HUDEP-2 (cell line): ENCODE measurements around the gene AQP6.
"Not testable (repeated sequence)": the region's sequence is repeated elsewhere in the genome, so short reads cannot be mapped to it uniquely, and the experiment has no call there.

Source experiments
- DNase-seq, 76 experiments: peaks; one replicate each; lab custom pipeline; 2025; ENCODE audit not compliant: unreplicated experiment in 76 of 76; lab: John Stamatoyannopoulos, UW

AQP6 gene

GRCh38 chr12:49969027-49969426 is 3.7 kb upstream of the AQP6 start:
- no peak for DNase-seq

DNA sequence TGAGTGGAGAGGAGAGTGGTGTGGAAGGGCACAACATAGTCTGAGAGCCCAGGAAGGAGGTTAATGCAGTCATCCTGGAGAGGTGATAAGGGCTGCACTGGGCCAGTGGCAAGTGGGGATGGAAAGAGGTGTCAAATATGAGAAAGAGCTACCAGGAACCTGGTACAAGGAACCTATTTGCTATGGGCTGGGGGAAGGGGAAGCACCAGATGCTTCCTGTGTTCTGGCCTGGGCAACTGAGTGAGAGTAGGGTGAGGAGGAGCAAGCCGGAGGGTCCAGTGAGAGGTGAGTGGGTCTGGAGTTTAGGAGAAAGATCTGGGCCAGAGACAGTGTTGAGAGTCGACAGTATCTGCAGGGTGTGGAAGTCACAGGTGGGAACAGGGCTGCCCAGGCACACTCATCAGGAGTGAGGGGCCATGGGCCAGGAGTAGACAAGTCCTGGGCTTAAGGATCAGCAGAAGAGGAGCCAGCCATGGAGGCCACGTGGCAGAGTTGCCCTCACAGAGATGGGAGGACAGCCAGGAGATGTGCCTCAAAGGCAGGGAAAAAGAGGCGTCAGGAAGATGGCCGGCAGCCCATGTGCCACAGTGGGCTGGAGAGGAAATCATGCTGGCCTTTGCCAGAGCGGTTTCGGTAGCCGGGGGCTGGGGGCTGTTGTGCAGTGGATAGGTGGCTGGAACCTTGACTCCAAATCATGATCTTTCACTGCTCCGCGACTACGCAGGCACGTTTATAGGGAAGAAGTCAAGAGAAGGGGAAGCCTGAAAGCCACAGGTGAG is 2.9 kb upstream of the AQP6 start:
- DNase-seq = no peak

DNA sequence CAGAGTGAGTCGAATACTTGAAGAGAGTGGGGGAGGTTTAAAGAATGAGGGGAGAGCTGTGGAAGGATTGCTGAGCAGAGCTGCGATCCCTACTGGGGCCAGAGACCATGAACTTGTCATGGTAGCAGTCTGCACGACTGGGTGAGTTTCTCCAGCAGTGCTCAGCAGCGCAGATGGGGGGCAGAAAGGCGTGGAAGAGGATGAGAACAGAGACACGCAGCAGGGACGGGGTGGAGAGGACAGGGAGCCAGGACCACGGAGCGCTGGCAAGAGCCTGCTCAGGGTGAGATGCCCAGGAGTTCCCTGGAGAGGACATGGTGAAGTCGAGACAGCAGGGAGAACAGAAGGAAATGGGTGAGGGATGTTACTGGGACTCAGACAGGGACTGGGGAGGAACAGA is 2.1 kb upstream of the AQP6 start:
- no peak for DNase-seq

DNA sequence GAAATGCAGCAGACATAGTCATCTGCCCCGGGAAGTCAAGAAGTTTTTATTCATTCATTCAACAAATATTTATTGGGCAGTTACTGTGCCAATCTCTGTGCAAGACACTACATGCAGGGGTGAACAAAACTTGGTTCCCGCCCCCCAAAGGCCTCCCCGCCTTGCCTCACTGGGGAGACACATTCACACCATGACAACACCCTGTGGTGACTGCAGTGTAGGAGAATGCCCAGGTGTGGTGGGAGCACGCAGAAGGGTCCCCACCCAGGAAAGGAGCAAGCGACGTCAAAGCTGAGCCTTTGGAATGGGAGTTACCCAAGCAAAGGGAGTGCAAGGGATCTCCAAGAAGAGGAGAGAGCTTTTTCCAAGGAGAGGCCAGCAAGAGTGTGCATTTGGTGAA is 1.6 kb upstream of the AQP6 start:
- DNase-seq = no peak

DNA sequence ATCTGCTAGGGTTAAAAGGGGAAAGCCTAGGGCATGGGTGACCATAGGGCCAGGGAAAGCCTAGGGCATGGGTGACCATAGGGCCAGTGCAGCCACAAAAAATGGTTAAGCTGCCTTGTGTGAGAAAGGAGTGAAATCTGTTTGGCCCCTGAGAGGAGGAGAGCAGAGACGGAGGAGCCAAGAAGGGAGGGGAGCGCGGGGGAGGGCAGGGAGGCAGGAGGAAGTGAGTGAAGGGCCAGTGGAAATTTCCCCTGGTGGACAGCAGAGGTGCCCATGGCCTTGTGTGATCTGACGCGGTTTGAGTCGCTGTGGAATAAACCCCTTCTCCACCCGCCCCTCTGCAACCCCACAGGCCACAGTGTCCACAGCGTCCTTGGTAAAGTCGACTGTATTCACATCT is 618 bp upstream of the AQP6 start:
- DNase-seq = no peak

- DNase-seq = no peak
Measured at GRCh38 chr12:49973361-49973830, 649 bp downstream of the AQP6 start.

- peak in 6 of 76 experiments; percentile 5 to 28 (median 19) for DNase-seq
Measured at GRCh38 chr12:49974231-49974675, 1.5 kb downstream of the AQP6 start.

DNA sequence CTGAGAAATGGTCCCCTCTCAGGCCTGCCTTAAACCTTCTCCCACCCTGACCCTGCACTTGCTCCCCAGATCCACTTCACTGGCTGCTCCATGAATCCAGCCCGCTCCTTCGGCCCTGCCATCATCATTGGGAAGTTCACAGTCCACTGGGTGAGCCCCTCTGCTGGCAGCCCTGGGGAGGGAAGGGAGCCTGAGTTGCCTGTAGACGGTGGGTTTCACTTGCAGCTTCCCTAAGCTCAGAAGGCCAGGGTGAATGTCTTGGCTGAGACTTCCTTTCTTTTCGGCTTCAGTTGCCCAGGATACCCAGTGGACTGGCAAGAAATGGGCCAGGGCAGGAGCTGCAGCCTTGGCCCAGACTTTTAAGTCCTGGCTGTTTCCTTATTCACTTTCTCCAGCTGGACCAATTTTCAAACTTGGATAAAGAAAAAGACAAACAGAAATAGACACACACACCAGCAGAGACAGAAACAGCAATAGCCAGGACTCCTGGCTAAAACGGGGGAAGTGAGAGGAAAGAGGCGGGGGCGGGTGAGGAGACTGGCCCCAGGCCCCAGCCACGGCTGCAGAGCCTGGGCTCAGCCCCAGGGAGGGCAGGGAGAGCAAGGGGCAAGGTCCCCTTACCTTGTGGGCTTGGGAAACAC is 2.0 kb downstream of the AQP6 start:
- DNase-seq = no peak

DNA sequence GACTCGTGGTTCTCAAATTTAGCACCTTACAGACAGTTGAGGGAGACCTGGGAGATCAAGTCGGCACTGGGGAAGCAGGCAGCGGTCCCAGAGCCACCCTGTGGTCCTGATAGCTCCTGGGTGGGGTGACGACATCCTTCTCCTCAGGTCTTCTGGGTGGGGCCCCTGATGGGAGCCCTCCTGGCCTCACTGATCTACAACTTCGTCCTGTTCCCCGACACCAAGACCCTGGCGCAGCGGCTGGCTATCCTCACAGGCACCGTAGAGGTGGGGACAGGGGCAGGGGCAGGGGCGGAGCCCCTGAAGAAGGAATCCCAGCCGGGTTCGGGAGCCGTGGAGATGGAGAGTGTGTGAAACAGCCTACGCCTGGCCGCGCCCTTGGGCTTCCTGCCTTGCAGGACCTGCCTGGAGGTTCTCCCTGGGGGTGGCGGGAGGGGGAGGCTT is 2.6 kb downstream of the AQP6 start:
- DNase-seq = no peak

GRCh38 chr12:49976557-49976956 is 3.8 kb downstream of the AQP6 start:
- no peak for DNase-seq

DNA sequence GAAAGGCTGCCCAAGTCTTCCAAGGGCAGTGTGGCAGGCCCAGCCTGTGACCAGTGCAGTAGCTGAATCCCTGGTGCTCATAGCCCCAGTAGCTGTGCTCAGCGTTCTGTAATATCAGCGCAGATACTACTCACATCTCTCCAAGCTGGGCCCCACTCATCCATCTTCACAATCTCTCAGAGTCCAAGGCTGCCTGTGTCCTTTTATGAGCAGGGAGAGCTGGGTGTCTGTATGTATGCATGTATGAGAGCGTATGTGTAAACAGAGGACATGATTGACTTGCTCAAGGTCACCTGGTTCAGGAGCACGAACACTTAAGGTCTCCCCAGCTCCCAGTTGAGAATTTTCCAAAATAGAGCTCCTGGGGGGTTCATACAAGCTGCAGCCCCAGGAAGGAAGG is 5.4 kb downstream of the AQP6 start:
- DNase-seq = no peak

DNA sequence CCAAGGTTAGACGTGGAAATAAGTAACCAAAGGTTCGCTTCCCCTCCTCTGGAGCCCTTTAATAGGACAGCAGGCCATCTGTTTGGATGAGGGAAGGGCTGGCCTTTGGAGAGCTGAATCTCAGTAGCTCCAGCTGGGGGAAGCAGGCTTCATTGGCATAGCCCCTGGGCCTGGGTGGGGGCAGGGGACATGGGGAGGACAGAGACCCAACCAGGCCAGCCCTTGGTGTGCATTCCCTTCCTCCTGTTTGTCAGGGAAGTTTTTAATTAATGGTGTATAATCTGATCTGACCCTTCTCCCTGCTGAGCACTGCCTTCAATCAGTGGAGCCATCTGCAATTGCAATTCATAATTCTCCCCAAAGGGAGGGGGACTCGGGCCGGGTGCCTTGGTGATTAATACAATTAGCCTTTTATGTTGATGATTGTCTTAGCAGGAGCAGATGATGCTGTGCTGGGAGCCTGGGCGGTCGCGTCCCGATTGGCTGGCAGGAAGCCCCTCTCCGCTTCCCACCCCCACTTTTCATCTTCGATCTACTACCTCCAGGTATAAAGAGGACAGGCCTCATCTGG is 6.4 kb downstream of the AQP6 start:
- DNase-seq = no peak

DNA sequence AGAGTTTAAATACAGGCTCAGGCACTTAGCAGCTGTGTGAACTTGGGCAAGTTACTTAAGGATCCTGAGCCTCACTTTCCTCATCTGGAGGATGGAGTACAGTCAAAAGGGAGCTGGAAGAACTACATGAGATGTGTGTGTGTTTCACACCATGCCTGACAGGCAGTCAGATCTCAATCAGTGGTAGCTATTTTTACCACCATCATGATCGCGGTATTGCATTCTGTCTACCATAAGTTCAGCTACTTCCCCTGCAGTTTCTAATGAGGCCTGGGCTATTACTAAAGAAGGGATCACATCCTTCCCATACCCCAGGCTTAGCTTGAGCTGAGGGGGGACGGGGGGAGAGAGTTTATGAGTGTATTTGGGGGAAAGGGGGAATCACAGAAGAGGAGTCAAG is 7.0 kb downstream of the AQP6 start:
- DNase-seq = no peak

- peak in 17 of 76 experiments; percentile 5 to 62 (median 16) for DNase-seq
Measured at GRCh38 chr12:49980501-49981349, 8.0 kb downstream of the AQP6 start.

GRCh38 chr12:49982246-49983087 is 9.7 kb downstream of the AQP6 start:
- DNase-seq = peak in 5 of 76 experiments; percentile 15 to 39 (median 31)

GRCh38 chr12:49983892-49984291 is 11.1 kb downstream of the AQP6 start:
- DNase-seq = peak in 60 of 76 experiments; percentile 7 to 72 (median 36)

DNA sequence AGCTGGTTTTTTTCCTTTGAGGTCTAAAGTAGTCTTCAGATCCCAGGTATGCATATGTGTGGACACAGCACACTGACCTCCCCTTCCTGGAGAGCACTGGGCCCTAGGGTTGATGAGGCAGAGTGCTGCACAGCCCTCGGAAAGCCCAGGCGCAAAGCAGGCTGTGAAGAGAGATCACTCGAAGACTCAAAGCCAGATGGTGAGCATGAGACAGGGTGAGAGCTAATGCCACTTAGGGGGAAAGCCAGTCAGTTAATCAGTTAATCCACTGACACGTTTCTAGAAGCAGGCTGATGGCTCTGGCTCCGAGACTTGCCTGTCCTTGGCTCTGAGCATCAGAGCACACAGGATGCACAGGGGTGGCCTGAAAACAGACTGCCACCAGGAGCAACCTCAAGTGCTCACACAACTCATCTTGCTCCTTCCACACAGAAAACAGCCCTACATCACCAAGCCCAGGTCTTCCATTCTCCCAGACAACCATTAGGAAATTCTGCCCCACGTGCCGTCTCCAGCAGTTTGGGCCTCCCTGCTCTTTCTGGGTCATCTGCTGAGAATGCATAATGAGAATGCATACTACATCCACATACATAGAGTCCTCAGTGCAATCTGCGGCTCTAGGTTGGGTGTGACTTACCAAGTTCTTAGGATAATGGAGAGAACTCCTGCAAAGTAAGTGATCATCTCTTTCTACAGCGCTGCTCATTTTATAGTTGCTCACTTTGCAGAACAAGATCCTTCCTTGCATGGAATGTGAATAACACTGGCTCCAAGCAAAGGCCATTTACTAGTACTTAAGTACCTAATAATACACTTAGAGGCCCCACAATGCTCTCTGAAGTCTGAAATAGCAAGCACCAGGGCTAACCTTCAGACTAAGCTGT is 12.0 kb downstream of the AQP6 start:
- no peak for DNase-seq

DNA sequence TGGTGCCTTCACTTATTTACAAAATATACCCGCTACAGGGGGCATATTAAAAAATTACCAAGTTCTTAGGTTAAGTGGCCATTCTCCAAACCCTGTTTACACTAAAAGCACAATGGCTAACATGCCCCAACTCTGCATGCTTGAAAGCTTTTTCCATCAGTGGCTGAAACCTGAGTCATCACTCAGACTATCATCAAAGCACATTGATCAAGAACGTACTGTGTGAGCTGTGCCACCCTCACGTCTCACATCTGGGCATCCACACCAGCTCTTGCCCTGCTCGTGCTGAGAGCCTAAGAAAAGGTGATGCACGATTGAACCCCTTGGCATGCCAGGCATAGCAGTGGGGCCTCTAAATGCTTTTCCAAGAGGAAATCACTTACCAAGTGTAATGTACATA is 13.2 kb downstream of the AQP6 start:
- no peak for DNase-seq

- DNase-seq = not testable (repeated sequence)
Measured at GRCh38 chr12:49986476-49986875, 13.7 kb downstream of the AQP6 start.
